HG02678 (cell line): ENCODE results near the gene AMOTL2.
A peak's percentile ranks its signal among the peaks of the same experiment; 100 is the strongest.

Source experiments
- ATAC-seq: cut with Tn5 transposase; IDR thresholded peaks from one replicate; pipeline ENCODE4 v1.9.1; 2021; ENCODE audit warnings: mild to moderate bottlenecking, moderate library complexity; ENCODE audit not compliant: unreplicated experiment

Gene AMOTL2

DNA sequence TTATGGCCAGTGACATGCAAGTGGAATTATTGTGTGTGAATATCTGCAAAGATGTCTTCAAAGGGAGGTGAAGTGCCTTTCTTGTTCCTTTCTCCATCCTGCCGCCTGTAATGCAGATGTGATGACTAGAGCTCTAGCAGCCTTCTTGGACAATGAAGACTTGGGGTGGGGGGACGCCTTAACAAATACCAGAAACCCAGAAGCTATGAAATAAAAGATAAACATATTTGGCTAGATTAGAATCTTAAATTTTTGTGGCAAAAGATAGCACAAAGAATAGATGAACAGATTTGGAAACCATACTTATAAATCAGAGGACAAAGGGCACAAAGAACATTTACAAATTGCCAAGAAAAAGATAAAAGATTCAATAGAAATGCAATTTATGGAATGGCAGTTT lies 56.1 kb downstream of the AMOTL2 start:
- no peak for ATAC-seq

DNA sequence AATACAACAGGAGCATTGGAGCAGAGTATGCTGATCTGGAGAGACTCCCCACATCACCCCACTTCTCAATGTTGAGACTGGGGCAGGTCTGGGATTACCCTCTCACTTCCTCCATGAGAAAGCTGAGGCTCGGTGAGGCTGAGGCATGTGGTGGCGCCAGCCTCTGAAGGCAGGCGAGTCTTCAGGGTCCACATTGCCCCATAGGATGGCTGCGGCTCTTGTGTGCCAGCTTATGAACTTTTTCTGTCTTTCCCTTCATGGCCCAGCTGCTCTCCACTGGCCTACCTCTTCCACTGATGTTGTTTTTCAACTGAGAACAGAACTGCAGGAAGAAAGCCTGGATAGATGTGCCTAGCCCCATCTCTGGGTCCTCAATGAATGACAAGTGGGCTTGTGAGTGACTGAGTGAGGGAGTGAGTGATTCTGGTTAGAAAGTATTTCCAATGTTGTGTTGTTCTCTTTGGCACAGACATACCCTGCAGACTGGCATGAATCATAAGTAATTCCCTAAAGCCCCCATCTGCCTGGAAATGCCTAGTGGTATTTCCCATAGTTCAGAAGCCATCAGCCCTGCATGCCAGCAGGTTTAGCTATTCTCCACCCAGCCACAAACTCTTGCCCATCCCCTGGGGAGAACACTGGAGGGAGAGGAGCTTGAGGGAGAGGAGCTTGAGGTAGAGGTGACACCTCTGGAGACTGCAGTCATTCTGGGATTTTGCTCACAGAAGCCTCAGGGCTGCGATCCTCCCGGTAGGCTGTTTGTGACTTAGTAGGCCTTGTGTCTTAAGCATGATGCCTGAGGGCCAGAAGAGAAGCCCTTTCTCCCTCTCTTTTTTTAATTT lies 56.9 kb downstream of the AMOTL2 start:
- ATAC-seq = no peak

DNA sequence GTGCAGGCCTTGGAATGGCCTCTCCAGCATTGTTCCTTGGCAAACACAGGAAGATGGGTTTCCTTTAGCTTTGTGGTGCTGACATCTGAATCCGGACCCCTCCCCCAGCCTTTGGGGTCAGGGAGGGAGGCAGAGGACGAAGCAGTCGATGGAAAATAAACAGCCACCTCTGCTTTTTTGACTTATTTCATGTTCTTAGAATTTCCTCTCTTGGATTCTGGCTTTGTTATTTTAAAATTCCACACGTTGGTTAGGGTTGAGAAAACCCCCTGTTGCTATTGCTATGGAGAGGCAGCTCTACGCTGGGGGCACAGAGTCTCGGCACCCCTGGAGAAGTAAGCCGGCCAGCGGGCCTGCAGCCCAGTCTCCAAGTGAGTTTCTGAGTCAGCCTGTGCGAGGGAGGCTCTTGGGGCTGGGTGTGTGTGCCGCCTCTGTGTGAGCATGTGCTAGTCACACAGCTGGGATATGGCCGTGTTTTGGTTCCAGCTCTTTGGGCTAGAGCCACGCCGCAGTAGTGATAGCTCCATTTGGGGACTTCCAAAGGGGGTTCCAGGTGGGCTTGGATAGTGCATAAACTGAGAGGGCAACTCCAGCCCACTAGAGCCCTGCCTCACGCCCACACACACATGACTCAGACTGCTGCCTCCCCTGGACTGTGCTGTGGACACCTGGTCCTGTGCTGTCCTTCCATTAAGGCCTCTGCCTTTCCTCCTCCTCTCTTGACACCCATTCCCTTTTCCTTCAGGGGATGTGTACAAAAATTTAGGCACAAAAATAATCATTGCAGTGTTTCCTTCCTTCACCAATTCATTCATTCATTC lies 58.8 kb downstream of the AMOTL2 start:
- no peak for ATAC-seq

DNA sequence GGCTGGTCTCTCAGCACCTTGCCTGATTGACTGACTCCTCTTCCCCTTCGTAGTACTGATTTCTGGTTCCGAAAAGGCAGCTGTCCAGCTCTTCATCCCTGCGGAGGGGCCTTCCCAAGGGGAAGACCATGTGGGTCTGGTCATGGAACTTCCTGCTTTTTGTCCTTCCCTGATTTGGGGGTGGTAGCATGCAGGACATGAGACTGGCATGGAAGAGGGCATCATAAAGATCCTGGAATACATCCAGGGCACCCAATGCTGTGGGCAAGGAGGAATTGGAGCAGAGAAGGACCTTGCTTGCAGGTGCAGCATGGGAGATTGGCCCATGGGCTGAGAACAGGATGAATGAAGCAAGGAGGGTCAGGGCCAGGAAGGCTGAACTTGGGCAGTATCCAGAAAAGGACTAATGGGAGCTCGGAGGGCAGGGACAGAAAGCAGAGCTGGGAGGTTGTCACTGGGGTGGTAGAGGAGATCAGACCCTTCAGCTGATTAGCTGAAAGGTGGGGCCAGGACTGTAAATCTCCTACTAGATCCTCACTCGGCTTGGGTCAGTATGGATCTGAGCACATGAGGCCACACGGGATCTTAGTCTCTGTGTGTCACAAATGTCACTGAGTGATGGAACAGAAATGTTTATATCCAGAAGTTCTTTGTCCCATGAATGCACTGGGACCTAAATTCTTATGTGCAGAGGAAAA lies 59.5 kb downstream of the AMOTL2 start:
- no peak for ATAC-seq

DNA sequence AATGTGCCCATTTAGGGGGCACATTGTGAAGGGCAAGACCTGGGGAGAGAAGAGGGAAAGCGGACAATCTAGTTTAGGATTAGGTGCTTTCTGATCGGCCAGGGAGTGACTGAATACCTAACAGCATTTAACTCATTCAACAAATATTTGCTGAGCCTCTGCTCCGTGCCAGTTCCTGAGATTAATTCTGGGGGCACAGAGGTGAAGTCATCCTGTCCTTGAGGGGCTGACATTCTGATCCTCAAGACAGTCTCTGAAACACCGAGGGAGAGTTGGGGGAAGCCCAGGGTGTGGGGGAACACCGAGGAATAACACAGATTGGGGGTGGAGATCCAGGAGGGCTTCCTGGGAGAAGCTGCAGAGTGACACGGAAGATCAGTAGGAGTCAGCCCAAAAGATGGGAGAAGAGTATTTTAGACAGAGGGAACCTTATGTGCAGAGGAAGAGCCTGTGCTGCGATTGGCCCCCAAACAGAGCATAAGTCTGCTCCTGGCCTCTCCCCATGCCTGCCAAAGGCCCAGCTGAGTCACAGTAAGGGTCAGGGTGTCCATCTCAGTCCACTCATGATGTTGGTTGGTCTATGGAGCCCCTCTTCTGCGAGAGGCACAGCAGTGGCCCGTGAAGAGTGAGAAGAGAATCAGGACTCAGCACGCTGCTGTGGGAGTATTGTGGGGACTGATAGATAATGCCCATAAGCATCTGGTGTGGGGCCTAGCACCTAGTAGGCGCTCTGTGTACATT lies 60.2 kb downstream of the AMOTL2 start:
- ATAC-seq = no peak

DNA sequence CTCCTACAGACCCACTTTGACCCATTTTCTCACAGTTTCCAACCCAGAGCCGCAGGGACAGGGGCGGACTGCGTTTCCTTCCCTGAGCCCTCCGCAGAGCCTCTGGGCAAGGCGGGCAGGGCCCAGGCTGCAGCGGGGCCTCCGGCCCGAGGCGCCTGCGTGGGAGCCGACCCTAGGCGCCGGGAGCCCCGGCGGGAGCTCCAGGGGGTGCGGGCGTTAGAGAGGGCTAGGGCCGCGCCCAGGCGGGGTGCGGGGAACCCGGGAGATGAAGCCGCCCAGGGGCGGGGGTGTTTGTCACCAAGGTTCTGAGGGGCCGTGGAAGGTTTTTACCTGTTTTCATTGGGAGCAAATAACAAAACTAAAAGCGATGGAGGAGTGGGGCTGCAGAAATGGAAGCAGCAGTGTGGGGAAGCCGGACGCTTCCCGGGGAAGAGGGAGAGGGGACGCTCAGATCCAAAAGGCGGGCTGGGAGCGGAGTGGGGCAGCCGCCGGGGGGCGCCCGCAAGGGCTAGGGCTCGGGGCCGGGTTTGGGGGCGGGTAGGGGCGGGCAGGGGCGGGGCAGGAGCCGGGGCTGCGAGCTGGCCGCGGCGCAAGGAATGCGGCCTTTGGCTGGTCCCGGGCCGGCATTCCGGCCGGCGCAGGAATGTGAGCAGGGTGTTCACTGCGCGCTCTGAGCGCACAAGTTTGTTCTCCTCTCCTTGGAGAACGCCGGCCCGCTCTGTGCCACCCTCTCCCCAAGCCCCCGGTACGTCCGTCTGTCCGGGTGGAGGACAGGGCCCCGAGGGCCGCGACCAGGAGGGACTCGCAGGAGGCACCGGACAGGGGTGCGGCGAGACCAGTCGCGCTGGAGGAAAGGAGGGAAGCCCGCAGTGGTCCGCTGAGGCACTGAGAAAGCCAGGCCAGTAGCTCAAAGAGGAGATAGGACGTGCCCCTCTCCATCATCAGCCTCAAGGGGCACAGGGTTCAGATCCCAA lies 61.1 kb downstream of the AMOTL2 start:
- no peak for ATAC-seq

DNA sequence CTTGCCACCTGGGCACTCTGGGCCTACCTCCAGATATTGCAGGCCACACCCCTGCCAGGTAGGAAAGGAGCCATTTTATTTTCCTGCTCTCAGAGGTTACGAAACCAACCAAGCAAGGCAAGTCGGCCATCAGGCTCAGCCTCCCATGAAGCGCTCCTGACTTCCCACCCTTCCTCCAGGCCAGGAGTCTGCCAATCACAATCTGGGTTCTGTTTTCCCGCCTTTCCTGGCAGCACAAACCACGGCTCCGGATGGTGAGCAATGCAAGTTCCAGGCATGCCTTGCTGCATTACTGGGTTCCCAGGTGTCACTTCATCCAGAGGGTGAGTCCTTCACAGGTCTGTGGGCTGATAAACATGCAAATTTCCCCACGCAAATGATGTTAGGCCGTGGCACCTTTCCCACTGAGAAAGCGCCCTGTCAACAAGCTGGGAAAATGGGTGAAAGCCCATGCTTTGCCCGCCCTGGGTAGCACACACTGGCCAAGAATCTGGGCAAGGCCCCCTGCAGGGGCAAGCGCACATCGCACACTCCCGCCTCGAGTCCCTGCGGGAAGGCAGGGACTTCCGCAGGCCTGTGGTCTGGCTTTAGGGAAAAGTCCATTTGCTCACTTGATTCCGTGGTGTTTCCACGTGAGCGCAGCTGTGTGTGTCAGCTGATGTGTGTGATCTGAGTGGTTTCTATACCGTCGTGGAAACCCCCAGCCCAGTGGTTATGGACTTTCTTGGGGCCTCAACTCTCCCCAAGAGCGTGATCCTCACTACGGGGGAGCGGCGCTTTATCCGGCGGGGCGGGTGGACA lies 62.0 kb downstream of the AMOTL2 start:
- no peak for ATAC-seq

DNA sequence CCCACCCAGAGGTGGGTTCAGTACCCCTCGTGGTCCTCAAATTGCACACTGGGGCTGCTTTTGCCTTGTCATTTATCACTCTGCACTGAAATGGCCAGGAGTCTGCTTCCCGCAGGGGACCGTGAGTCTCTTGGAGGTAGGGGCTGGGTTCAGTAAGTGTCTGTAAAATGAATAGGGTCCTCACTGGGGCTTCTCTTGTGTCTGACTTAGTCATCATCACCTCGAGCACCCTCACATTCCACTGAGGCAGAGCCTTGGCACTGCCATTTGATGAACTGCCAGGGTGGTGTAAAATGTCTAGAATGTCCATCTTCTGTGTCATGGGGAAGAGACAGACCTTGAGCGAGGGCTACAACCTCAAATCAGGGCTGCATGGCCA lies 62.6 kb downstream of the AMOTL2 start:
- no peak for ATAC-seq

DNA sequence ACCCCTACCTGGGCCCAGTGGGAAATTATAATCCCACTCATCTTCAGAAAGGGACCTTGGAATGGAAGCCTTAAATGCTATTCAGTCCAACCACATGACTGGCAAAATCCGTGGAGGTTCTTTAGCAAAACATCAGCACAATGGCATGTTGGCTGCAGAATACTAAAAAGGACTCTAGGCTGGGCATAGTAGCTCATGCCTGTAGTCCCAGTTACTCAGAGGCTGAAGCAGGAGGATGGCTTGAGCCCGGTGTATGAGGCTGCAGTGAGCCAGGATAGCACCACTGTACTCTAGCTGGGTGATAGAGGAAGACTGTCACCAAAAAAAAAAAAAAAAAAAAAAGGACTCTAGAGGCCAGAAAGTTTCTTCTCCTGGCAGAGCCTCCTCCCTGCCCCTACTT lies 63.0 kb downstream of the AMOTL2 start:
- ATAC-seq = no peak

DNA sequence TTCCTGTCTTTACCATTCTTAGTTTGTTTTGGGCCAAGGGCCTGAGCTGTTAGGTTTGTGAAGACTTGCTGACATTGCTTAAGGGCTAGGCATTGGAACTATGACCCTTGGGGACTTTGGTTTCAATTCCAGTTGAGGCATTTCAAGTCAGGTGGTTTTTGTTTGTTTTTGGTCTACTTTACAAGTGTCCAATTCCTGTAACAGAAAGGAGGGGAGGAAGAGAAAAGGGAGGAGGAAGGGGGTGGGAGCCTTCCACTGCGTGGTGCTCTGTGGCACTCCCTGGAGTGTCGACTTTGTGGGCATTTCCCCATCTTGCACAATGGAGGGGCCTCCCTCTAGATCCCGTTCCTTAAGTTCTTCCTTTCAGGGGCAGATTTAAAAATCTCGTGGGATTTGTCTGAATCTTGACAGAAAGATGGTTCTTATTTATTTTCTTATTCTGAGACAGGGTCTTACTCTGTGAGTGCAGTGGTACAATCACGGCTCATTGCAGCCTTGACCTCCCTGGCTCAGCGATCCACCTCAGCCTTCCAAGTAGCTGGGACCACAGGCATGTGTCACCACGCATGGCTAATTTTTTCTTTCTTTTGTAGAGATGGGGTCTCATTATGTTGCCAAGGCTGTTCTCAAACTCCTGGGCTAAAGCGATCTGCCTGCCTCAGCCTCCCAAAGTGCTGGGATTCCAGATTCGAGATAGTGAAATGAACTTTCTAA lies 64.1 kb downstream of the AMOTL2 start:
- ATAC-seq = no peak

DNA sequence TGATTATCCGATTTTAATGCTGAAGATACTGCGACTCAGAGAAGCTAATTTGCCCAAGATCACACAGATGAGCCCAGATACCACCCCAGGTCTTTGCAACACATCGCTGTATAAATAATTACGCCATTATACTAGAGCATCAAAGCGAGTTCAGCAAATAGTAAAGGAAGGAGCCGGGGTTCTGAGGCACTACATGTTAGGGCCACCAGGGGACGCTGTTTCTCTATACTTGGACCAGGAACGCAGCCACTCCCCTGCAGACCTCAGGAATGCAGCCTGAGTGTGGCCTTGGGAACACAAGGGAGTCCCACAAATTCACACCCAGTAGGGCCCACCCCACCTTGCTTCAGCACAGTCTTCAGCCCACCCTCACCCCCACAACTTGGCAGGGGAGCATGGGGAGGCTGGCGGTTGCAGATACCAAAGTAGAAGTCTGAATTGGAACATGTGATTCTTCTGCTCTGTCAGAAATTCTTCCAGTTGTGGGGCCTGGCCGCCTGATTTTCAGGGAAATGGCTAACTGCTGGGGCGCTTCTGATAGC lies 65.8 kb downstream of the AMOTL2 start:
- ATAC-seq = peak; percentile 60

DNA sequence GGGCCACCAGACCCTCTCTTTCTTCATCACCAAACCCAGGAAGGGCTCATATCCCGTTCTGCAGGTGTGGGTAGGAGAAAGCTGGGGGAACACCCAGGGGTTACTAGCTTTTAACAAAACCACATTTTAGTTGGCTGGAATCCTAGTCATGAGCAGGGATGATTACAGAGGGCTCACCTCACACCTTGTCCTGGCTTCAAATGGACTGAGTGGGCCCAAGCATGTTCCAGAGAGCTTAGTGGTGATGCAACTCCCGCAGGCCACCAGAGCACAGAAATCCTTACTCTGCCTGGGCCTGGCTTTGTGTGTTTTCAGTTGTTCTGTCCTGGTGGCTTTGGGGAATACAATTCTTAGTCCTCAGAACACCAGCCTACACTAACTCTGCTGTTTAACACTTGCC lies 66.8 kb downstream of the AMOTL2 start:
- no peak for ATAC-seq

DNA sequence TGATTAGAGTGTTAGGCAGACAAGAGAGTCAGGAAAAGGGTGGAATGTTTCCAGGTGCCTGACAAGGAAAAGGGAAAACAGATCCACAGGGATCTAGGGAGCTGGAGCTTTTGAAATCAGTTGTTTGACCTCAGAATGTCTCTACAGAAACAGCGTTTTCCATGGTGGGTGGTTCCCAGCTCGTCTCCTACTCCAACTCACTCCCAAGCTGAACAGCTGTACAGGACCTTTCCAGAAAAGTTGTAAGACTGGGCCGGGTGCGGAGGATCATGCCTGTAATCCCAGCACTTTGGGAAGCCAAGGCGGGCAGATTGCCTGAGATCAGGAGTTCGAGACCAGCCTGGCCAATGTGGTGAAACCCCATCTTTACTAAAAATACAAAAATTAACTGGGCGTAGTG lies 67.9 kb downstream of the AMOTL2 start:
- ATAC-seq = no peak
